Transverse colon (tissue), 4 donors: ENCODE data around the gene GNG7. TPM values are rescaled to one million over a fixed set of nuclear protein-coding genes. Genes with fewer than 3 reads are reported as not detected.
A peak's percentile ranks its signal among the peaks of the same experiment; 100 is the strongest.
"Not testable (repeated sequence)": the region's sequence is repeated elsewhere in the genome, so short reads cannot be mapped to it uniquely, and the experiment has no call there.

ENCODE experiments used
- DNase-seq: peaks from one replicate; pipeline ENCODE4 v3.0.0-alpha.2; 2019
- H3K27ac ChIP-seq, 4 donors: fragments of 200-600 bp; sonication (generic); 2 replicates each; pipeline ENCODE4 v1.5.1; 2016 to 2018; ENCODE audit warnings: inconsistent platforms in 4 of 4
- H3K27me3 ChIP-seq: fragments of 200-600 bp; sonication (generic); 2 replicates; pipeline ENCODE4 v1.5.1; 2017; ENCODE audit warnings: inconsistent platforms
- H3K36me3 ChIP-seq, 4 donors: fragments of 200-600 bp; sonication (generic); 2 replicates each; pipeline ENCODE4 v1.5.1; 2017 to 2019; ENCODE audit warnings: inconsistent platforms in 4 of 4
- H3K4me1 ChIP-seq, 4 donors: fragments of 200-600 bp; sonication (generic); 2 replicates each; pipeline ENCODE4 v1.5.1; 2017 to 2020; ENCODE audit warnings: inconsistent platforms in 4 of 4
- H3K4me3 ChIP-seq, 4 donors: fragments of 200-600 bp; sonication (generic); 1 replicate in 1 of 4; 2 replicates in 3 of 4; pipeline versions ENCODE4 v1.5.1 to v1.6.1; 2017 to 2019; ENCODE audit warnings: inconsistent platforms in 4 of 4
- H3K9me3 ChIP-seq, 2 donors: fragments of 200-600 bp; sonication (generic); 2 replicates each; pipeline ENCODE4 v1.5.1; 2017 to 2019; ENCODE audit warnings: inconsistent platforms in 2 of 2
- CTCF ChIP-seq, 5 experiments: fragments of 200-600 bp in 3 of 5; fragments of 450-650 bp in 2 of 5; sonication (generic) in 3 of 5; IDR thresholded peaks; 1 replicate in 2 of 5; 2 replicates in 3 of 5; pipeline ENCODE4 v1.5.1; 2016 to 2017; ENCODE audit warnings: antibody characterized with exemption in 5 of 5, inconsistent platforms in 3 of 5, mild to moderate bottlenecking in 2 of 5, moderate library complexity in 1 of 5
- EP300 ChIP-seq: sonication (generic); formaldehyde crosslinking; IDR thresholded peaks from one replicate; pipeline ENCODE4 v1.6.1; 2017; ENCODE audit warnings: antibody characterized with exemption, low read depth
- POLR2A ChIP-seq: fragments of 450-650 bp; IDR thresholded peaks from one replicate; pipeline ENCODE4 v1.6.1; 2016; ENCODE audit warnings: antibody characterized with exemption, mild to moderate bottlenecking, moderate library complexity
- POLR2AphosphoS5 ChIP-seq, 3 donors: sonication (generic); formaldehyde crosslinking; IDR thresholded peaks; one replicate each; pipeline ENCODE4 v1.6.1; 2016; ENCODE audit warnings: antibody characterized with exemption in 3 of 3
- WGBS, 2 donors: methylation state at CpG; one replicate each; pipeline ENCODE4 v1.1.5; 2018; ENCODE audit warnings: low coverage in 1 of 2; 5-methylcytosine and 5-hydroxymethylcytosine counted together
- in situ Hi-C, 4 donors: fragments of 200-750 bp; cut with MboI; loops; one replicate each; pipeline versions ENCODE4 v1.15.0 to v1.15.1; 2017; ENCODE audit warnings: low sequenced_read_pairs in 3 of 4, low pct_ligation_motif_present in 1 of 4, low pct_unique_long_range_greater_than_20kb in 1 of 4
- intact Hi-C: fragments of 100-400 bp; cut with DNase I; formaldehyde crosslinking; loops from one replicate; pipeline ENCODE4 v1.15.1; 2023; ENCODE audit warnings: low total_unique reads
- total RNA-seq, 4 donors: library from RNA; depleted of rRNA; stranded (reverse); fragments of >200 nt; gene quantifications; one replicate each; pipeline ENCODE4 v1.1.0, GENCODE V29; 2016

GNG7 gene
- total RNA-seq, 4 donors from 2014 or later, result 1.6 to 13.1 (median 4.0) TPM

- H3K9me3 ChIP-seq, result no peaks in the 10 kb centered on the region
- DNase-seq, result no peak
- H3K4me1 ChIP-seq, result peaks cover 36 to 54% (median 48%) of the 10 kb centered on the region in 4 donors
- TF ChIP-seq POLR2AphosphoS5 (IDR thresholded peaks at IDR 0.05) (no peak), POLR2A (no peak), CTCF (IDR thresholded peaks at IDR 0.05) (no peak), EP300 (no peak)
- H3K36me3 ChIP-seq, result no peaks in the 10 kb centered on the region
- H3K4me3 ChIP-seq, result peak overlapping the region in 1 of 4 donors; percentile 29
- H3K27ac ChIP-seq, result peak overlapping the region; percentile 89 to 93 (median 90)
- in situ Hi-C loops (loop anchor here in 1 of 4 donors (10.0 kb wide), 1 partner anchor 45 kb away; no protein-coding TSS in a partner anchor), intact Hi-C loops (loop anchor here (5.0 to 10.0 kb wide), 2 partner anchors 37 to 65 kb away; no protein-coding TSS in a partner anchor)
- 90% methylated on average over 12 of the region's 12 CpGs; no CpG with 5 or more reads in 1 of the 2 donors for WGBS, 2 donors
- no peaks in the 10 kb centered on the region for H3K27me3 ChIP-seq
These were observed 162.2 kb downstream of the GNG7 start for GRCh38 chr19:2540251-2540645.

- no peak overlapping the region for H3K4me3 ChIP-seq
- H3K27ac ChIP-seq, result no peak overlapping the region
- in situ Hi-C loops (no loop called here), intact Hi-C loops (no loop called here)
- no peaks in the 10 kb centered on the region for H3K36me3 ChIP-seq
- H3K9me3 ChIP-seq, result no peaks in the 10 kb centered on the region
- H3K27me3 ChIP-seq, result no peaks in the 10 kb centered on the region
- DNase-seq, result no peak
- peaks cover 24 to 34% (median 27%) of the 10 kb centered on the region in 4 donors for H3K4me1 ChIP-seq
- no peak for TF ChIP-seq CTCF (IDR thresholded peaks at IDR 0.05)
- TF ChIP-seq POLR2AphosphoS5 (IDR thresholded peaks at IDR 0.05), result no peak
- no peak for TF ChIP-seq EP300
- no peak for TF ChIP-seq POLR2A
- WGBS, 2 donors, result 80 to 85% methylated on average over 1 to 10 of the region's 10 CpGs
These were observed 164.3 kb downstream of the GNG7 start for GRCh38 chr19:2538096-2538757.

- intact Hi-C loops, H3K9me3 ChIP-seq, H3K27me3 ChIP-seq, H3K36me3 ChIP-seq, H3K4me3 ChIP-seq, DNase-seq, H3K27ac ChIP-seq, in situ Hi-C loops: not testable (repeated sequence)
- peaks cover 19 to 27% (median 21%) of the 10 kb centered on the region in 4 donors for H3K4me1 ChIP-seq
- WGBS, 2 donors, result 86 to 88% methylated on average over 9 of the region's 9 CpGs
These were observed 164.9 kb downstream of the GNG7 start for GRCh38 chr19:2537584-2537983.

GRCh38 chr19:2536461-2536860 lies 166.0 kb downstream of the GNG7 start:
- no peaks in the 10 kb centered on the region for H3K27me3 ChIP-seq
- intact Hi-C loops, result no loop called here
- H3K4me3 ChIP-seq, result no peak overlapping the region
- H3K36me3 ChIP-seq, result no peaks in the 10 kb centered on the region
- H3K27ac ChIP-seq, result no peak overlapping the region
- no peaks in the 10 kb centered on the region for H3K9me3 ChIP-seq
- in situ Hi-C loops, result no loop called here
- no peak for TF ChIP-seq EP300
- no peak for TF ChIP-seq CTCF (IDR thresholded peaks at IDR 0.05)
- TF ChIP-seq POLR2A, result no peak
- TF ChIP-seq POLR2AphosphoS5 (IDR thresholded peaks at IDR 0.05), result no peak
- H3K4me1 ChIP-seq, result peaks cover 10 to 16% (median 11%) of the 10 kb centered on the region in 4 donors
- WGBS, 2 donors, result 13 to 75% methylated on average over 1 to 12 of the region's 12 CpGs
- DNase-seq, result no peak
